ENCODE results near the gene SSX1.
"Not testable (repeated sequence)": the region's sequence is repeated elsewhere in the genome, so short reads cannot be mapped to it uniquely, and the experiment has no call there.

SSX1 gene, protein sequence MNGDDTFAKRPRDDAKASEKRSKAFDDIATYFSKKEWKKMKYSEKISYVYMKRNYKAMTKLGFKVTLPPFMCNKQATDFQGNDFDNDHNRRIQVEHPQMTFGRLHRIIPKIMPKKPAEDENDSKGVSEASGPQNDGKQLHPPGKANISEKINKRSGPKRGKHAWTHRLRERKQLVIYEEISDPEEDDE

DNA sequence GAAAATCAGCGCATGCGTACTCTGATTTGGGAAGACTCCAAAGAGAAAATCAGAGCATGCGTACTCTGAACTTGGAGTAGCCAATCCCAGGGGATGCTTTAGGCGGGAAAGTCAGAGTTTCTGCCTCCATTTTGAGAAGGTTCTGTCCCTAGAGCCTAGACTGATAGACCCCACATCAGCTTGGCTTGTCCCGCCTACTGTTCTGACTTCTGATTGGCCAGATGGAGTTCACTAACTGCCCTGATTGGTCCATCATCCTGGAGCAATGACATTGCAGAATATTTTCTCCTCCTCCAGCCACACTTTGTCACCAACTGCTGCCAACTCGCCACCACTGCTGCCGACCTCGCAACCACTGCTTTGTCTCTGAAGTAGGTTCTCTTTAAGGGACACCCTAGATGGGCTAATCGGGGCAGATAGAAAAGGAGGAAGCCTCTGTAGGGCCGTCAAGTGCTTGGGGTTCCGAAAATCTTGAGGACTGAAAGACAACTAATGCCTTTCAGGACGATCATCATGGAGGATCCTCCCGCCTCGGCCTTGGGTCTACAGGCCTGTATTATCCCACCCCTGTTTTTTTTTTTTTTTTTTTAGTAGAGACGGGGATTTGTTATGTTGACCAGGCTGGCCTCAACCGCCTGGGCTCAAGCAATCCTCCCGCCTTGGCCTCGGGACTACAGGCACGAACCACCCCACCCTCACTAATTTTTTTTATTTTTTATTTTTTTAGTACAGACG, at the start of gene SSX1:
TSS of gene SSX1 (plus strand) at position 331 of the 735 bp plus-strand sequence. CDS start 1,850 bp downstream, outside the sequence.
- not testable (repeated sequence) for DNase-seq

DNA sequence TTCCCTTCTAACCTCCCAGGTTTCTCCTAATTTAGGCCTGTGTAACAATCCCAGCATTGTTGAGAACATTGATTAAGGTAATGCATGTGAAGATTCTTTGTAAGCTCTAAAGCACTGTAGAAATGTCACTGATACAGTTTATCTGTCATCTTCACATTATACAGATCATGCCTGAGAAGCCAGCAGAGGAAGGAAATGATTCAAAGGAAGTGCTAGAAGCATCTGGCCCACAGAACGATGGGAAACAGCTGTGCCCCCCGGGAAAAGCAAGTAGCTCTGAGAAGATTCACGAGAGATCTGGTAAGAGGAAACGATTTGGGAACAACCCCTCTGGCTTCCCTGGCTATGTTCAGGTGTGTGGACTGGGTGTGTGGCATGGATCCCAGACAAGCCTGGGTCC, 40.9 kb upstream of the SSX1 start:
- not testable (repeated sequence) for DNase-seq

DNA sequence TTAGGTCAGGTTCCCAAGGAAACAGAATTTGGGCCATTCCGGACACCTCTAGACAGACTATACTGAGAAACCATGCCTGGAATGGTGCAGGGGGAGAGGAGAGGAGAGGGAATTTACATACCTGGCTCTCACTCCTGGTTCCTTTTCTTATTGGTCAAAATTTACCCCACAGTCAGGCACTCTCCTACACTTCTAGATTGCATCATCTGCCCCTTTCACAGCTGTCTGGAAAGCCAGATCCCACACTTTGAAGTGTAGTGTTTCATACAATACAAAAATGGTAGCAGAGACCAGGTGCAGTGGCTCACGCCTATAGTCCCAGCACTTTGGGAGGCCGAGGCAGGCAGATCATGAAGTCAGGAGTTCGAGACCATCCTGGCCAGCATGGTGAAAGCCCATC, 31.0 kb upstream of the SSX1 start:
- DNase-seq: not testable (repeated sequence)

DNA sequence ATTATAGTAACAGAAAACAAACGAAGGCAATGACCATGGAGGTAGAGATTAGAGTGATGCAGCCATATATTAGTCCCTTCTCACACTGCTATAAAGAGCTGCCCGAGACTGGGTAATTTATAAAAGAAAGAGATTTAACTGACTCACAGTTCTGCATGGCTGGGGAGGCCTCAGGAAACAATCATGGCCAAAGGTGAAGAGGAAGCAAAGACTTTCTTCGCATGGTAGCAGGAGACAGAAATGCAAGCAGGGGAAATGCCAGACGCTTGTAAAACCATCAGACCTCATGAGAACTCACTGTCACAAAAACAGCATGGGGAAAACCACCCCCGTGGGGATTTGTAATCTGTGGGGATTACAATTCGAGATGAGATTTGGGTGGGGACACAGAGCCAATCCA, 2.2 kb upstream of the SSX1 start:
- not testable (repeated sequence) for DNase-seq

DNA sequence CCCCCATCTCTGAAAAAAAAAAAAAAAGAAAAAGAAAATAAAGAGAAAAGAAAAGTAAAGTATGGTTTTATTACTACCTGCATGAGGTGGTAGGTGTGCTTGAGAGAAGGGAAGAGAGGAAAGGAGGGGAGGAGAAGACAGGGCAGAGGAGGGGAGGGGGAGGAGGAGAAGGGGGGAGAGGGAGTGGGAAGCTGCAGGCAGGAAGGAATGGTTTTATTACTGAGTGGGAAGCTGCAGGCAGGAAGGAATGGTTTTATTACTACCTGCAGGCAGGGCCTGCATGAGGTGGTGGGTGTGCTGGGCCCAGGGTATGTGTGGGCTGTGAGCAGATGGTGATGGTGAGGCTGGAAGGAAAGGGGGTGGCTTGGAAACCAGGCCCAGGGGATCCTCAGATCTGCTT, 19.2 kb downstream of the SSX1 start:
- DNase-seq: not testable (repeated sequence)

DNA sequence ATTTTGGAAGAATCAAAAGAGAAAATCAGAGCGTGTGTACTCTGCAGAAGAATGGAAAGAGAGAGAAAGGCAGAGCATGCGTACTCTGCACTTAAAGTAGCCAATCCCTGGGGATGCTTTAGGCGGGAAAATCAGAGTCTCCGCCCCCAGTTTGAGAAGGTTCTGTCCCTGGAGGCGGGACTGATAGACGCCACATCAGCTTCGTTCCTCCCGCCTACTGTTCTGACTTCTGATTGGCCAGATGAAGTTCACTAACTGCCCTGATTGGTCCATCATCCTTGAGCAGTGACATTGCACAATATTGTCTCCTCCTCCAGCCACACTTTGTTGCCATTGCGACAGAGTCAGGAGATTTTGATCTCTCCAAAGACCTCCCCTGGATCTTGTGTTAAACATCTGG, 23.8 kb downstream of the SSX1 start:
- DNase-seq: no peak

DNA sequence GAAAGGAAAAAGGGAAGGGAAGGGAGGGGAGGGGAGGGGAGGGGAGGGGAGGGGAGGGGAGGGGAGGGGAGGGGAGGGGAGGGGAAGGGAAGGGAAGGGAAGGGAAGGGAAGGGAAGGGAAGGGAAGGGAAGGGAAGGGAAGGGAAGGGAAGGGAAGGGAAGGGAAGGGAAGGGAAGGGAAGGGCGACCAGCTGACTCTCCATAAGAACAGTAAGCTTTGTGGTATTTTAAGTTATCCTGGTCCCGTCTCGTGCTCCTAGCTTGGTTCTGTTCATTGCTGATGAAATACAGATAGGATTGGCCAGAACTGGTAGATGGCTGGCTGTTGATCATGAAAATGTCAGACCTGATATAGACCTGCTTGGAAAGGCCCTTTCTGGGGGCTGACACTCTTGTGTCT, 25.5 kb downstream of the SSX1 start:
- DNase-seq: not testable (repeated sequence)

DNA sequence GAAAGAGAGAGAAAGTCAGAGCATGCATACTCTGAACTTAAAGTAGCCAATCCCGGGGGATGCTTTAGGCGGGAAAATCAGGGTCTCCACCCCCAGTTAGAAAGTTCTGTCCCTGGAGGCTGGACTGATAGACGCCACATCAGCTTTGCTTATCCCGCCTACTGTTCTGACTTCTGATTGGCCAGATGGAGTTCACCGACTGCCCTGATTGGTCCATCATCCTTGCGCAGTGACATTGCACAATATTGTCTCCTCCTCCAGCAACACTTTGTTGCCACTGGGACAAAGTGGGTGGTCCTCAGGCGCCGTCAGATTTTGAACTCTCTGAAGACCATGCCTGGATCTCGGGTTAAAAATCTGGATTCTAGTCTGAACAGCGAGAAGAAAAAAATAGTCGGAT, 51.0 kb downstream of the SSX1 start:
- DNase-seq: no peak

DNA sequence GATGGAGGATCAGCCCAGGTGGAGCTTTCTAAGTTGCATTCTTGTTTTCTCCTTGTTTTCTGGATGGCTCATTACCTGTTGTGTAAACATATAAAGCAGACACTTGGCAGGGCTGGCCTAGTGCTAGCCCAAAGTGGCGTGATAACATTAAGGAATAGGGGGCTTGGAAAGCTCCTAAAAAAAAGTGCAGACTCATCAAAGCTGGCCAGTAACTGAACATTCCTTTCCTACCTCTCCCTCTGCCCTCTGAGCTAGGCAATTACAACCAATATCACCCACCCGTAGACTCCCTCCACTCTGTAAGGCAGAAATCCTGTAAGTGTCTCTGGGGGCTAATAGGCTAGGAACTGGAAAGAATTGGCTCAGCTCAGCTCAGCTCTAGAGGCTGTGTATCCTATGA, 58.8 kb downstream of the SSX1 start:
- not testable (repeated sequence) for DNase-seq
